Endothelial cell of umbilical vein (primary cell): ENCODE data around the gene MBD5. TPM values are rescaled to one million over a fixed set of nuclear protein-coding genes. Genes with fewer than 3 reads are reported as not detected.

ENCODE experiments used
- BruUV-seq: library from RNA; stranded (reverse); fragments of 400-500 nt; replicated peaks from 2 replicates; lab custom pipeline; 2021; lab: Mats Ljungman, UMichigan
- CTCF ChIA-PET: fragments of 300-600, 350-600 bp; sonication (Branson Sonifier 250); formaldehyde crosslinking; loops from one replicate; lab custom pipeline; 2021; ENCODE audit warnings: antibody characterized with exemption, inconsistent platforms; lab: Charles Lee
- POLR2A ChIA-PET: fragments of 300-600, 350-600 bp; sonication (Branson Sonifier 250); formaldehyde crosslinking; loops from one replicate; lab custom pipeline; 2021; ENCODE audit warnings: antibody characterized with exemption, inconsistent platforms; lab: Charles Lee
- DNase-seq: peaks from one replicate; pipeline ENCODE4 v3.0.0-alpha.2; 2011; ENCODE audit warnings: low read depth, low spot score
- FAIRE-seq: peaks from 2 replicates; lab custom pipeline; 2011; peaks lifted over from hg19 to GRCh38; lab: Jason Lieb, UNC
- H2AFZ ChIP-seq: 2 replicates; pipeline ENCODE4 v1.6.0; 2012; ENCODE audit warnings: low read depth, low read length, control low read depth, inconsistent platforms
- H3K27ac ChIP-seq: 2 replicates; pipeline ENCODE4 v1.5.1; 2011; ENCODE audit warnings: low read depth, mild to moderate bottlenecking, control low read depth, low read length, moderate library complexity; ENCODE audit not compliant: insufficient read depth
- H3K27me3 ChIP-seq, 2 experiments: 2 replicates each; pipeline versions ENCODE4 v1.6.0 to v1.6.1; 2011; ENCODE audit warnings: low read length in 2 of 2, mixed read lengths in 1 of 2; ENCODE audit not compliant: control insufficient read depth in 2 of 2, insufficient read depth in 2 of 2
- H3K36me3 ChIP-seq, 2 experiments: 2 replicates in 1 of 2; 3 replicates in 1 of 2; pipeline ENCODE4 v1.5.1; 2011; ENCODE audit warnings: low read length in 2 of 2, mild to moderate bottlenecking in 1 of 2, moderate library complexity in 1 of 2; ENCODE audit not compliant: control insufficient read depth in 2 of 2, insufficient read depth in 2 of 2; ENCODE audit errors: extremely low read depth in 1 of 2
- H3K4me1 ChIP-seq: 3 replicates; pipeline ENCODE4 v1.5.1; 2011; ENCODE audit warnings: mild to moderate bottlenecking, low read length; ENCODE audit not compliant: control insufficient read depth, insufficient read depth; ENCODE audit errors: extremely low read depth
- H3K4me2 ChIP-seq: 2 replicates; pipeline ENCODE4 v1.6.1; 2011; ENCODE audit warnings: low read length, control low read depth, mixed read lengths; ENCODE audit not compliant: insufficient read depth
- H3K4me3 ChIP-seq, 3 experiments: fragments of 200-600 bp in 1 of 3; sonication (generic), shearing (Covaris generic) in 1 of 3; replicated peaks in 1 of 3; 2 replicates each; pipeline ENCODE4 v1.5.1; 2011 to 2016; ENCODE audit warnings: control low read depth in 3 of 3, low read length in 3 of 3, mild to moderate bottlenecking in 2 of 3, inconsistent platforms in 1 of 3, low read depth in 1 of 3, moderate library complexity in 1 of 3; ENCODE audit not compliant: insufficient read depth in 1 of 3
- H3K79me2 ChIP-seq: 2 replicates; pipeline ENCODE4 v1.6.0; 2012; ENCODE audit warnings: low read length, inconsistent platforms; ENCODE audit not compliant: control insufficient read depth, insufficient read depth
- H3K9ac ChIP-seq: replicated peaks from 2 replicates; pipeline ENCODE3; 2011; ENCODE audit warnings: low read length, control low read depth; ENCODE audit not compliant: insufficient read depth; ENCODE audit errors: extremely low read depth
- H3K9me1 ChIP-seq: replicated peaks from 3 replicates; pipeline ENCODE4 v1.6.0; 2011; ENCODE audit warnings: mild to moderate bottlenecking, low read length; ENCODE audit not compliant: control insufficient read depth, insufficient read depth; ENCODE audit errors: extremely low read depth
- H3K9me3 ChIP-seq: replicated peaks from 2 replicates; pipeline ENCODE4 v1.5.1; 2012; ENCODE audit warnings: low read length, inconsistent platforms; ENCODE audit not compliant: control insufficient read depth, insufficient read depth
- H4K20me1 ChIP-seq: replicated peaks from 2 replicates; pipeline ENCODE3; 2011; ENCODE audit warnings: mild to moderate bottlenecking, low read length; ENCODE audit not compliant: control insufficient read depth, insufficient read depth; ENCODE audit errors: extremely low read depth
- CTCF ChIP-seq, 2 donors: IDR thresholded peaks; 1 replicate in 1 of 2; 2 replicates in 1 of 2; pipeline ENCODE4 v1.5.1; 2011; ENCODE audit warnings: low read length in 2 of 2, mild to moderate bottlenecking in 2 of 2, moderate library complexity in 2 of 2, control low read depth in 1 of 2, inconsistent platforms in 1 of 2, low read depth in 1 of 2; ENCODE audit not compliant: insufficient read depth in 1 of 2; ENCODE audit errors: extremely low read depth in 1 of 2
- EZH2 ChIP-seq: IDR thresholded peaks from 2 replicates; pipeline ENCODE4 v1.6.1; 2012; ENCODE audit warnings: borderline replicate concordance, low read depth, mild to moderate bottlenecking, moderate library complexity, low read length, inconsistent platforms; ENCODE audit not compliant: severe bottlenecking
- FOS ChIP-seq: IDR thresholded peaks from 2 replicates; pipeline ENCODE4 v1.6.1; 2011; ENCODE audit warnings: mild to moderate bottlenecking, low read length, moderate library complexity, borderline replicate concordance; ENCODE audit not compliant: insufficient read depth
- GATA2 ChIP-seq: IDR thresholded peaks from 2 replicates; pipeline ENCODE4 v1.7.0; 2011; ENCODE audit warnings: low read depth, mild to moderate bottlenecking, moderate library complexity, mixed read lengths, low read length; ENCODE audit not compliant: insufficient read length, insufficient read depth
- JUN ChIP-seq: IDR thresholded peaks from 2 replicates; pipeline ENCODE4 v1.6.1; 2011; ENCODE audit warnings: borderline replicate concordance, low read depth; ENCODE audit not compliant: insufficient read length, insufficient read depth
- MYC ChIP-seq: IDR thresholded peaks from one replicate; pipeline ENCODE4 v1.6.1; 2011; ENCODE audit warnings: mild to moderate bottlenecking, low read depth, low read length
- POLR2A ChIP-seq: IDR thresholded peaks from 2 replicates; pipeline ENCODE4 v1.6.1; 2012; ENCODE audit warnings: low read depth, mild to moderate bottlenecking, control low read depth, low read length
- POLR2AphosphoS5 ChIP-seq: IDR thresholded peaks from 2 replicates; pipeline ENCODE4 v1.6.1; 2012; ENCODE audit warnings: low read depth, mild to moderate bottlenecking, control low read depth, low read length, moderate library complexity; ENCODE audit not compliant: insufficient read depth
- dilution Hi-C: fragments of 300-500 bp; cut with MboI; formaldehyde crosslinking; loops from one replicate; pipeline ENCODE4 v1.15.0; 2019; ENCODE audit warnings: low sequenced_read_pairs; ENCODE audit not compliant: extremely low pct_ligation_motif_present
- intact Hi-C: fragments of 100-400 bp; cut with micrococcal nuclease; formaldehyde crosslinking; loops from one replicate; pipeline ENCODE4 v1.10.0; 2022
- polyA plus RNA-seq, 4 experiments: library from polyadenylated mRNA; depleted of rRNA in 3 of 4; stranded (reverse) in 3 of 4; unstranded in 1 of 4; fragments of >200 nt; gene quantifications; 2 replicates each; pipeline versions ENCODE4 v1.2.1 to v1.2.3, GENCODE V29; 2011 to 2012; ENCODE audit warnings: missing spikeins in 1 of 4
- total RNA-seq: library from RNA; stranded (reverse); gene quantifications from 2 replicates; pipeline ENCODE4 v1.2.3, GENCODE V29; 2021
- TF ChIP-seq, protein P1 (sequence below): IDR thresholded peaks from 2 replicates; pipeline ENCODE4 v1.6.1; 2011; ENCODE audit not compliant: insufficient read depth, insufficient read length

Gene MBD5
- total and polyA plus RNA-seq, 2 donors (not counting 3 experiments of a cell fraction or from before 2014, with no cell fraction given), result 11.3 to 37.0 TPM

DNA sequence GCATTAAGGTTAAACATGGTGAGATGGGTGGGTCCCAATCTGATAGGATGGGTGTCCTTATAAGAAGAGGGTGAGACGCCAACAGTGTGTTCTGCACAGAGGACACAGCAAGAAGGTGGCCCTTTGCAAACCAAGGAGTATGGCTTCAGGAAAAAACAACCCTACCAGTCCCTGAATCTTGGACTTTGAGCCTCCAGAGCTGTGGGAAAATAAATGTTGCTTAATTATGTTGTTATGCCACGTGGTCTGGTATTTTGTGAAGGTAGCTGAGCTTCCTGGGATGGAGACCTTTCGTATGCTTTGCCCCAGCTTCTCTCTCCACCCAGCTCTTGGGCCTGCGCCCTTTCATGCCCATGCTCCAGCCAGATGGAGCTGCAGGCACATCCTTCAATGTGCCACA, 509.5 kb downstream of the MBD5 start:
- intact Hi-C loops (no loop called here), dilution Hi-C loops (no loop called here)
- no peak overlapping the region for H3K4me2 ChIP-seq
- no peaks in the 10 kb centered on the region for H3K36me3 ChIP-seq
- DNase-seq (no peak), FAIRE-seq (no peak)
- H3K27me3 ChIP-seq, result peaks cover 0 to 2% of the 10 kb centered on the region in 2 experiments
- BruUV-seq, result no TSS peak
- H4K20me1 ChIP-seq, result no peaks in the 10 kb centered on the region
- TF ChIP-seq FOS (no peak), POLR2A (no peak), MYC (no peak), JUN (no peak), CTCF (IDR thresholded peaks at IDR 0.05; ENCODE audit: extremely low read depth in 1 of 2, insufficient read depth in 1 of 2, low read depth in 1 of 2, low read length in 2 of 2) (no peak), EZH2 (no peak), GATA2 (no peak), POLR2AphosphoS5 (no peak)
- TF ChIP-seq, protein P1, sequence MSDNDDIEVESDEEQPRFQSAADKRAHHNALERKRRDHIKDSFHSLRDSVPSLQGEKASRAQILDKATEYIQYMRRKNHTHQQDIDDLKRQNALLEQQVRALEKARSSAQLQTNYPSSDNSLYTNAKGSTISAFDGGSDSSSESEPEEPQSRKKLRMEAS, result no peak
- no peaks in the 10 kb centered on the region for H3K79me2 ChIP-seq
- no peaks in the 10 kb centered on the region for H3K9me3 ChIP-seq
- no peak overlapping the region for H3K27ac ChIP-seq
- no peak overlapping the region for H3K4me3 ChIP-seq
- ChIA-PET POLR2A (no interaction called here), CTCF (no interaction called here)
- no peak overlapping the region for H2AFZ ChIP-seq
- H3K4me1 ChIP-seq, result no peaks in the 10 kb centered on the region
- no peaks in the 10 kb centered on the region for H3K9me1 ChIP-seq
- no peak overlapping the region for H3K9ac ChIP-seq
